Umbilical cord (tissue), 2 donors: Measurements from ENCODE around the gene ITGA5. TPM values are rescaled to one million over a fixed set of nuclear protein-coding genes. Genes with fewer than 3 reads are reported as not detected.
"Not testable (repeated sequence)": the region's sequence is repeated elsewhere in the genome, so short reads cannot be mapped to it uniquely, and the experiment has no call there.

Experiments used
- DNase-seq: peaks from one replicate; pipeline ENCODE4 v3.0.0-alpha.2; 2015; ENCODE audit warnings: low spot score
- total RNA-seq: library from RNA; depleted of rRNA; stranded (reverse); fragments of >200 nt; gene quantifications from one replicate; pipeline ENCODE4 v1.2.3, GENCODE V29; 2014; ENCODE audit warnings: low replicate concordance; ENCODE audit not compliant: insufficient read depth

ITGA5 gene
- total RNA-seq, 1 donor from 2014 or later = 251 TPM

- peak; percentile 78 for DNase-seq
Observed at GRCh38 chr12:54371328-54372112, 47.5 kb downstream of the ITGA5 start.

GRCh38 chr12:54370171-54370730 lies 48.8 kb downstream of the ITGA5 start:
- peak; percentile 93 for DNase-seq

GRCh38 chr12:54369597-54370131 lies 49.4 kb downstream of the ITGA5 start:
- DNase-seq = no peak

GRCh38 chr12:54368709-54369596 lies 50.1 kb downstream of the ITGA5 start:
- peak; percentile 92 for DNase-seq

- DNase-seq = no peak
Observed at GRCh38 chr12:54368025-54368708, 50.9 kb downstream of the ITGA5 start.

- no peak for DNase-seq
Observed at GRCh38 chr12:54364413-54364812, 54.7 kb downstream of the ITGA5 start, which contains the start of gene GPR84. Gene GPR84, minus strand, starts transcription at chr12:54364486. Its CDS starts 635 bp downstream, at chr12:54363851.

GRCh38 chr12:54363618-54364017 lies 55.4 kb downstream of the ITGA5 start:
- no peak for DNase-seq

- no peak for DNase-seq
Observed at GRCh38 chr12:54363047-54363446, 56.0 kb downstream of the ITGA5 start.

- DNase-seq = peak; percentile 84
Observed at GRCh38 chr12:54360717-54361456, 58.2 kb downstream of the ITGA5 start.

GRCh38 chr12:54359762-54360351 lies 59.2 kb downstream of the ITGA5 start:
- no peak for DNase-seq

GRCh38 chr12:54358945-54359761 lies 59.9 kb downstream of the ITGA5 start:
- peak; percentile 99 for DNase-seq

- DNase-seq = no peak
Observed at GRCh38 chr12:54358191-54358944, 60.7 kb downstream of the ITGA5 start.

- DNase-seq = no peak
Observed at GRCh38 chr12:54357506-54358190, 61.4 kb downstream of the ITGA5 start.

- DNase-seq = no peak
Observed at GRCh38 chr12:54356951-54357356, 62.1 kb downstream of the ITGA5 start.

GRCh38 chr12:54356228-54356627 lies 62.8 kb downstream of the ITGA5 start:
- no peak for DNase-seq

- DNase-seq = no peak
Observed at GRCh38 chr12:54355104-54355815, 63.8 kb downstream of the ITGA5 start.

- DNase-seq = not testable (repeated sequence)
Observed at GRCh38 chr12:54354271-54354670, 64.8 kb downstream of the ITGA5 start.
